KMS-11 (cell line): Measurements from ENCODE around the gene CACNA1F.

ENCODE experiments used
- H2AFZ ChIP-seq: fragments of 200-600 bp; sonication (generic); 2 replicates; pipeline ENCODE4 v1.6.1; 2016; ENCODE audit warnings: antibody characterized with exemption, mixed run types, low read depth
- H3K27ac ChIP-seq: fragments of 200-600 bp; sonication (generic); 2 replicates; pipeline ENCODE4 v1.6.1; 2016; ENCODE audit warnings: mild to moderate bottlenecking, mixed run types
- H3K27me3 ChIP-seq: fragments of 200-600 bp; sonication (generic); 2 replicates; pipeline ENCODE4 v1.6.1; 2017; ENCODE audit warnings: mild to moderate bottlenecking, low read depth, mixed run types, moderate library complexity; ENCODE audit not compliant: insufficient read depth
- H3K36me3 ChIP-seq: fragments of 200-600 bp; sonication (generic); 2 replicates; pipeline ENCODE4 v1.6.1; 2017; ENCODE audit warnings: mild to moderate bottlenecking, mixed run types; ENCODE audit not compliant: insufficient read depth
- H3K4me1 ChIP-seq: fragments of 200-600 bp; sonication (generic); 2 replicates; pipeline ENCODE4 v1.6.1; 2016; ENCODE audit warnings: mild to moderate bottlenecking, low read depth, mixed run types; ENCODE audit not compliant: poor library complexity, severe bottlenecking
- H3K4me2 ChIP-seq: fragments of 200-600 bp; sonication (generic); 2 replicates; pipeline ENCODE4 v1.7.0; 2016; ENCODE audit warnings: mild to moderate bottlenecking, mixed run types
- H3K4me3 ChIP-seq: fragments of 200-600 bp; sonication (generic); IDR thresholded peaks from 2 replicates; pipeline ENCODE4 v1.6.1; 2017; ENCODE audit warnings: low read depth, low read length, mixed read lengths; ENCODE audit not compliant: insufficient read depth
- H3K79me2 ChIP-seq: fragments of 200-600 bp; sonication (generic); 2 replicates; pipeline ENCODE4 v1.6.1; 2016; ENCODE audit warnings: low read depth, mixed run types; ENCODE audit not compliant: insufficient read depth
- H3K9ac ChIP-seq: fragments of 200-600 bp; sonication (generic); 2 replicates; pipeline ENCODE4 v1.6.1; 2016; ENCODE audit warnings: mild to moderate bottlenecking, mixed run types
- H4K20me1 ChIP-seq: fragments of 200-600 bp; sonication (generic); 2 replicates; pipeline ENCODE4 v1.6.1; 2016; ENCODE audit warnings: mild to moderate bottlenecking, mixed run types; ENCODE audit not compliant: insufficient read depth
- CTCF ChIP-seq: fragments of 200-600 bp; sonication (generic); conservative IDR thresholded peaks from 2 replicates; pipeline ENCODE4 v1.6.1; 2017; ENCODE audit warnings: low read depth, mild to moderate bottlenecking, antibody characterized with exemption, low read length, moderate library complexity, mixed read lengths

CACNA1F gene

GRCh38 chrX:49204709-49205108, 28.4 kb downstream of the CACNA1F start:
- Histone ChIP-seq H3K27ac (no peak overlapping the region), H3K36me3 (no peaks in the 10 kb centered on the region), H3K27me3 (no peaks in the 10 kb centered on the region), H3K9ac (no peak overlapping the region), H3K4me2 (no peak overlapping the region), H2AFZ (no peak overlapping the region), H4K20me1 (no peaks in the 10 kb centered on the region), H3K4me3 (no peak overlapping the region), H3K79me2 (no peaks in the 10 kb centered on the region), H3K4me1 (no peaks in the 10 kb centered on the region)
- TF ChIP-seq CTCF, result no peak

GRCh38 chrX:49204017-49204416, 29.1 kb downstream of the CACNA1F start:
- Histone ChIP-seq H3K27me3 (no peaks in the 10 kb centered on the region), H3K4me3 (no peak overlapping the region), H3K9ac (no peak overlapping the region), H3K4me1 (no peaks in the 10 kb centered on the region), H4K20me1 (no peaks in the 10 kb centered on the region), H3K79me2 (no peaks in the 10 kb centered on the region), H3K27ac (no peak overlapping the region), H2AFZ (no peak overlapping the region), H3K4me2 (no peak overlapping the region), H3K36me3 (no peaks in the 10 kb centered on the region)
- TF ChIP-seq CTCF, result no peak

- Histone ChIP-seq H3K9ac (no peak overlapping the region), H3K4me3 (no peak overlapping the region), H3K79me2 (no peaks in the 10 kb centered on the region), H4K20me1 (no peaks in the 10 kb centered on the region), H3K27ac (no peak overlapping the region), H2AFZ (no peak overlapping the region), H3K27me3 (no peaks in the 10 kb centered on the region), H3K36me3 (no peaks in the 10 kb centered on the region), H3K4me1 (no peaks in the 10 kb centered on the region), H3K4me2 (no peak overlapping the region)
- TF ChIP-seq CTCF, result no peak
These were observed 29.6 kb downstream of the CACNA1F start for GRCh38 chrX:49203536-49203935.

GRCh38 chrX:49202022-49202421, 31.1 kb downstream of the CACNA1F start:
- Histone ChIP-seq H3K79me2 (no peaks in the 10 kb centered on the region), H3K36me3 (no peaks in the 10 kb centered on the region), H3K4me2 (no peak overlapping the region), H3K27me3 (peaks cover 5% of the 10 kb centered on the region; the same call in 1 of the 2 replicates), H2AFZ (no peak overlapping the region), H3K4me3 (no peak overlapping the region), H3K9ac (no peak overlapping the region), H4K20me1 (no peaks in the 10 kb centered on the region), H3K4me1 (no peaks in the 10 kb centered on the region), H3K27ac (no peak overlapping the region)
- TF ChIP-seq CTCF, result no peak
